ENCODE measurements around the gene PAK2. TPM values are rescaled to one million over a fixed set of nuclear protein-coding genes. Genes with fewer than 3 reads are reported as not detected.

Gene PAK2
- total and polyA plus RNA-seq, 2 experiments from 2014 or later, result 24.3 to 49.4 TPM

- H3K27ac Mint-ChIP-seq, result no peak overlapping the region
- peaks cover 2% of the 10 kb centered on the region for H3K27me3 Mint-ChIP-seq (ENCODE audit: insufficient read depth, low read depth, poor library complexity)
- peaks cover 24% of the 10 kb centered on the region for H3K9me3 Mint-ChIP-seq
Measured at GRCh38 chr3:196763179-196763578, 23.5 kb downstream of the PAK2 start.

GRCh38 chr3:196765454-196765853 lies 25.8 kb downstream of the PAK2 start:
- H3K36me3 ChIP-seq (ENCODE audit: insufficient read depth), result no peaks in the 10 kb centered on the region
- no peaks in the 10 kb centered on the region for H3K4me1 ChIP-seq (ENCODE audit: insufficient read depth)
- Mint-ChIP-seq H3K4me3 (no peak overlapping the region), H3K27me3 (ENCODE audit: insufficient read depth, low read depth, poor library complexity) (no peaks in the 10 kb centered on the region), H3K9me3 (peaks cover 13% of the 10 kb centered on the region), H3K36me3 (ENCODE audit: low read depth) (peaks cover 33% of the 10 kb centered on the region), H3K4me1 (no peaks in the 10 kb centered on the region), H3K27ac (no peak overlapping the region)
- no peaks in the 10 kb centered on the region for H3K27me3 ChIP-seq (ENCODE audit: insufficient read depth)
- H3K27ac ChIP-seq (ENCODE audit: low read depth), result no peak overlapping the region
- ATAC-seq, result no peak
- H3K9me2 ChIP-seq (ENCODE audit: insufficient read depth), result no peaks in the 10 kb centered on the region
- H2AFZ ChIP-seq, result no peak overlapping the region
- H4K20me1 ChIP-seq (replicated peaks; ENCODE audit: insufficient read depth), result peaks cover 43% of the 10 kb centered on the region
- H3K79me2 ChIP-seq (replicated peaks; ENCODE audit: insufficient read depth), result peaks cover 86% of the 10 kb centered on the region
- H3F3A ChIP-seq (replicated peaks; ENCODE audit: low read depth), result no peaks in the 10 kb centered on the region
- no peak overlapping the region for H3K4me2 ChIP-seq
- DNase-seq (ENCODE audit: low spot score), result no peak
- no peak overlapping the region for H3K4me3 ChIP-seq
- TF ChIP-seq EZH2 (IDR thresholded peaks at IDR 0.05; ENCODE audit: low read depth, unreplicated experiment) (no peak), STAT1 (IDR thresholded peaks at IDR 0.05; ENCODE audit: unreplicated experiment) (no peak), ETS1 (IDR thresholded peaks at IDR 0.05) (no peak), POLR2AphosphoS5 (IDR thresholded peaks at IDR 0.05; ENCODE audit: low read depth) (no peak), ZNF462 (CRISPR knock-in tag; IDR thresholded peaks at IDR 0.05) (no peak), ZNF114 (CRISPR knock-in tag; IDR thresholded peaks at IDR 0.05) (no peak)

More at GRCh38 chr3:196763179-196763578, 23.5 kb downstream of the PAK2 start:
- Histone ChIP-seq H3K4me1 (ENCODE audit: insufficient read depth) (no peaks in the 10 kb centered on the region), H3K79me2 (replicated peaks; ENCODE audit: insufficient read depth) (peaks cover 86% of the 10 kb centered on the region), H3F3A (replicated peaks; ENCODE audit: low read depth) (no peaks in the 10 kb centered on the region), H3K27ac (ENCODE audit: low read depth) (no peak overlapping the region), H3K27me3 (ENCODE audit: insufficient read depth) (no peaks in the 10 kb centered on the region), H3K36me3 (ENCODE audit: insufficient read depth) (no peaks in the 10 kb centered on the region), H3K4me3 (no peak overlapping the region), H3K4me2 (no peak overlapping the region), H4K20me1 (replicated peaks; ENCODE audit: insufficient read depth) (peaks cover 50% of the 10 kb centered on the region), H3K9me2 (ENCODE audit: insufficient read depth) (0 out of 2 replicates have a peak, but pooled peaks cover 1% of the 10 kb centered on the region), H2AFZ (no peak overlapping the region)
- Mint-ChIP-seq H3K4me1 (no peaks in the 10 kb centered on the region), H3K4me3 (no peak overlapping the region), H3K36me3 (ENCODE audit: low read depth) (peaks cover 48% of the 10 kb centered on the region)
- no peak for DNase-seq (ENCODE audit: low spot score)
- TF ChIP-seq STAT1 (IDR thresholded peaks at IDR 0.05; ENCODE audit: unreplicated experiment) (no peak), REST (IDR thresholded peaks at IDR 0.05; ENCODE audit: unreplicated experiment) (no peak), CREB1 (CRISPR knock-in tag; IDR thresholded peaks at IDR 0.05; ENCODE audit: low read depth) (no peak), NANOG (IDR thresholded peaks at IDR 0.05; ENCODE audit: borderline replicate concordance) (no peak)
- no peak for ATAC-seq

Data from GM23338 (cell line).